Colon (tissue), 2 donors: Measurements from ENCODE around the gene PUS10.
"Not testable (repeated sequence)": the region's sequence is repeated elsewhere in the genome, so short reads cannot be mapped to it uniquely, and the experiment has no call there.

Source experiments
- FAIRE-seq: peaks from 2 replicates; lab custom pipeline; 2012; peaks lifted over from hg19 to GRCh38; lab: Jason Lieb, UNC
- donor health status: control.
- donor health status: control.

PUS10 gene, protein sequence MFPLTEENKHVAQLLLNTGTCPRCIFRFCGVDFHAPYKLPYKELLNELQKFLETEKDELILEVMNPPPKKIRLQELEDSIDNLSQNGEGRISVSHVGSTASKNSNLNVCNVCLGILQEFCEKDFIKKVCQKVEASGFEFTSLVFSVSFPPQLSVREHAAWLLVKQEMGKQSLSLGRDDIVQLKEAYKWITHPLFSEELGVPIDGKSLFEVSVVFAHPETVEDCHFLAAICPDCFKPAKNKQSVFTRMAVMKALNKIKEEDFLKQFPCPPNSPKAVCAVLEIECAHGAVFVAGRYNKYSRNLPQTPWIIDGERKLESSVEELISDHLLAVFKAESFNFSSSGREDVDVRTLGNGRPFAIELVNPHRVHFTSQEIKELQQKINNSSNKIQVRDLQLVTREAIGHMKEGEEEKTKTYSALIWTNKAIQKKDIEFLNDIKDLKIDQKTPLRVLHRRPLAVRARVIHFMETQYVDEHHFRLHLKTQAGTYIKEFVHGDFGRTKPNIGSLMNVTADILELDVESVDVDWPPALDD

GRCh38 chr2:61017556-61018317 lies at the start of gene PUS10, which contains the start of gene PEX13:
Gene PUS10, minus strand, starts transcription at chr2:61018255. Its CDS starts 6,365 bp downstream, at chr2:61011890.
Gene PEX13, plus strand, starts transcription at chr2:61017720. Its CDS starts 40 bp downstream, at chr2:61017760.
- no peak for FAIRE-seq

- FAIRE-seq: no peak
Measured at GRCh38 chr2:61065714-61066709, 48.0 kb upstream of the PUS10 start, which contains the start of gene SANBR. Gene SANBR, plus strand, starts transcription at chr2:61065871. Its CDS starts 4,480 bp downstream, at chr2:61070351.

DNA sequence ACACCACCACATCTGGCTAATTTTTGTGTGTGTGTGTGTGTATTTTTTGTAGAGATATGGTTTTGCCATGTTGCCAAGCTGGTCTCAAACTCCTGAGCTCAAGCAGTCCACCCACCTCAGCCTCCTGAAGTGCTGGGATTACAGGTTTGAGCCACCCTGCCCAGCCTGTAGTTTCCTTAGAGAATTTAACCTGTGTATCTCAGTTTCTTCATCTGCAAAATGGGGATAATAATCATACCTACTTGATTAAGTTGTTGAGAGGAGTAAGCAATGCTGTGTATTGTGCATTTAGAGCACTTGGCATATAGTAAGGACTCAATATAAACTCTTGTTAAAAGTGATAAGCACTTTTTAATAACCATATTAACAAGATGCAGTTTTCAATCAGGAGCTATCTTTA lies 41.3 kb upstream of the PUS10 start:
- FAIRE-seq: no peak

GRCh38 chr2:61057562-61057961 lies 39.5 kb upstream of the PUS10 start:
- no peak for FAIRE-seq

GRCh38 chr2:61055557-61055956 lies 37.5 kb upstream of the PUS10 start:
- no peak for FAIRE-seq

DNA sequence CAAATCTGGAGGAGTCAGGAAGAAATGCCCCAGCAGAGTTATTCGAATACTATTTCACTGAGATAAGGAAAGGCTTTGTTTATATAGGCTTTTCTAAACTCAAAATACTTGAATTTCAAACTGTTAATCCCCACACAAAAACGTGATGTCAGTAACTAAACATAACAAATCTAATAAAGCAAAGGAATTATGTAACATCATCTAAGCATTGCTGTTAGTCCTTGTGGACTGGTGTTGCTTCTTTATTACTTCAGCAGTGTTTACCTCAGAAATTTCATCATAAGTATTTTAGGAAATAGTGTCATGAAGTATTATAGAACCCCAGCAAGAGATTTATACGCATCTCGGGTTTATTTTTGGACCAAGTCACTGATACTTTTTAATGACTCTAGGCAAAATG lies 27.9 kb upstream of the PUS10 start:
- FAIRE-seq: no peak

DNA sequence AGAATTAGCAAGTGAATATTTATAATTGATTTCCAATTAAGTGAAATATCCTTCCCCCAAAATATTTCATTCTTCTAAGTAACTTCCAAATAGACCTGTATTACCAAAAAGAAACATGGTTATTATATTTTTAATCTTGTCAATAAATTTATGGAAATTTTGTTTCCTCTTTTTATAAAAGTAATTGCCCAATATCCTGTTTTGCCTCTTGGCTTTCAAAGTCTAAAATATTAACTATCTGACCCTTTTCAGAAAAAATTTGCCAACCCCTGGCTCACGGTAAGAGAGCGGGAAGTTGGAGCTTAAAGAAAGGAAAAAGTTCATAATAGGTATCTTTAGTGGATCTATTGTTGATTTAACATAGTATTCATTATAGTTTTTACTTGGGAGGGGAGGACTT lies 27.2 kb upstream of the PUS10 start:
- no peak for FAIRE-seq

DNA sequence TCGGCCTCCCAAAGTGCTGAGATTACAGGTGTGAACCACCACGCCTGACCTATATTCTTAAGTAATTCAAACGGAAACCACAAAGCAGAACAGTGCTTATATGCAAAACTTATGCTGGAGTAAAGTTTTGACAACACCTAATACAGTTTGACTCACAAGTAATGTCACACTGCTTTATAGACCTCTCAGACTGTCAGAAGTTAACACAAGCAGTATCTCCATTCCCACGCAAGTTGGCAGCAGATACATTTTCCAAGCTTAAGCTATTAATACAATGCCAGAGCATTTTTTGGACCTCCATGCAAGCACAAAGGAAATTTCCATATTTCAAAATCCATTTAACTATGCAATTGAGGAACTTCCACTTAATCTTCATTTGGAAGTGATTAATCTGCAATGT lies 26.6 kb upstream of the PUS10 start:
- no peak for FAIRE-seq

DNA sequence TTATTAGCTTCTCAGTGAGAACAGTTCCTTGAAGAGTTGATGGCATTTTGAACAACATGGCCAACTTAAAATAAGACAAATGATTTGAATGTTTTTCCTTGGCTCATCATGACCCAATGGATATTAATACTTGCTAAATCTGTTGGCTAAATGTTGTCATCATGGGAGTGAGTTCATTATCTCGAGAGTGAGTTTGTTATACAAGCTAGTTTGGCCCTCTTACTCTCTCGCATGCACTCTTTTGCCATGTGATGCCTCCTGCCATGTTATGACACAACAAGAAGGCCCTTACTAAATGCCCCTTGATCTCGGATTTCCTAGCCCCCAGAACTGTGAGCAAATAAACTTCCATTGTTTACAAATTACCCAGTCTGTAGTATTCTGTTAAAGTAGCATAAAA lies 24.8 kb upstream of the PUS10 start:
- no peak for FAIRE-seq

GRCh38 chr2:61036643-61037042 lies 18.6 kb upstream of the PUS10 start:
- FAIRE-seq: not testable (repeated sequence)

DNA sequence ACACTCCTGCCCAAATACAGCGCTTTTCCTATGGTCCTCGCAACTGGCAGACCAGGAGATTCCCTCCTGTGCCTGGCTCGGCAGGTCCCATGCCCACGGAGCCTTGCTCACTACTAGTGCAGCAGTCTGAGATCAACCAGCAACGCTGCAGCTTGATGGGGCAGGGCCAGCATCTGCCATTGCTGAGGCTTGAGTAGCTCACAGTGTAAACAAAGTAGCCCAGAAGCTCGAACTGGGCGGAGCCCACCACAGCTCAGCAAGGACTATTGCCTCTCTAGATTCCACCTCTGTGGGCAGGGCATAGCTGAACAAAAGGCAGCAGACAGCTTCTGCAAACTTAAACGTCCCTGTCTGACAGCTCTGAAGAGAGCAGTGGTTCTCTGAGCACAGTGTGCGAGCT lies 16.5 kb upstream of the PUS10 start:
- not testable (repeated sequence) for FAIRE-seq

GRCh38 chr2:61029533-61029932 lies 11.5 kb upstream of the PUS10 start:
- no peak for FAIRE-seq

DNA sequence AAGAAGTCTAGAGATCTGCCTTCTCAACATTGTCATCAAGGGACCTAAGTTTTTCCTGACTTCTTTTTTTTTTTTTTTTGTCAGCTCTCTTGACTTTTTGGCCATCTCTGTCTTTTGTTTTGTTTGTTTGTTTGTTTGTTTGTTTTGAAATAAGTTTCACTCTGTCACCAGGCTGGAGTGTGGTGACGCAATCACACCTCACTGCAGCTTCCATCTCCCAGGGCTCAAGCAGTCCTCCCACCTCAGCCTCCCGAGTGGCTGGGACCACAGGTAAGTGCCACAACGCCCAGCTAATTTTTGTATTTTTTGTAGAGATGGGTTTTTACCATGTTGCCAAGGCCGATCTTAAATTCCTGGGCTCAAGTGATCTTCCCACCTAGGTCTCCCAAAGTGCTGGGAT lies 5.6 kb upstream of the PUS10 start:
- FAIRE-seq: no peak

DNA sequence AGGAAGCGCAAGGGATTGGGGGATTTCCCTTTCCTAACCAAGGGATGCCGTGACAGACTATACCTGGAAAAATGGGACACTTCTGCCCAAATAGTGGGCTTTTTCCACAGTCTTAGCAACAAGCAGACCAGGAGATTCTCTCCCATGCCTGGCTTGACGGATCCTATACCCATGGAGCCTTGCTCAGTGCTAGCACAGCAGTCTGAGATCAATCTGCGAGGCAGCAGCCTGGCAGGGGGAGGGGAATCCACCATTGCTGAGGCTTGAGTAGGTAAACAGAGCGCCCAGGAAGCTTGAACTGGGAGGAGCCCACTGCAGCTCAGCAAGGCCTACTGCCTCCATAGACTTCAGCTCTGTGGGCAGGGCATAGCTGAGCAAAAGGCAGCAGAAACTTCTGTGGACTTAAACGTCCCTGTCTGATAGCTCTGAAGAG lies 3.2 kb upstream of the PUS10 start:
- no peak for FAIRE-seq

GRCh38 chr2:61018798-61019197 lies 743 bp upstream of the PUS10 start:
- no peak for FAIRE-seq

GRCh38 chr2:61018318-61018755 lies 282 bp upstream of the PUS10 start:
- FAIRE-seq: no peak

DNA sequence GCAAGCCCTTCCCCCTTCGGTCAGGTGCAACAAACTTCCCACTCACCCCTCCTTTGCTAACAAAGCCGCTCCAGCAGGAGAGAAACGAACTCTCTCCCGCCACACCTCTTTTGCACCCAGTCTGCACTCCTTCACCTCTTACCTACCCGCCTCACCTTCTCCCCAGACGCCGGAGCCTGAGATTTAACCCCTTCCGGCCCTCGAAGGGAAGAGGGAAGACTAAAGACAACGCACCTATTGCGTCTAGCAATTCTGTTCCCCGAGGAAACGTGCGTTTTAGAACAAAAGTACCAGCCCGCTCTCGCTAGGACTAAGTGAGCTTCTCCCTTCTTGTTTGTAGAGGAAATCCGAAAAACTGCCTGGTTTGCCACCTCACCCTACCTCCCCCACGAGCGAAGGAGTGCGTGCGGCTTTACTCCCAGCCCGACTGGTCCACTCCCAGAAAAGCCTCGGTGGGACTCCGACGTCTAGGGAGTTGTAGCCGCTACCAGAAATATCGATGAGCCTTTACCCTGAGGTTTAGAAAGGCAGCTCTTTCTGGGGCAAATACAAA lies 976 bp downstream of the PUS10 start:
- FAIRE-seq: no peak

- FAIRE-seq: no peak
Measured at GRCh38 chr2:61016392-61017002, 1.6 kb downstream of the PUS10 start.

DNA sequence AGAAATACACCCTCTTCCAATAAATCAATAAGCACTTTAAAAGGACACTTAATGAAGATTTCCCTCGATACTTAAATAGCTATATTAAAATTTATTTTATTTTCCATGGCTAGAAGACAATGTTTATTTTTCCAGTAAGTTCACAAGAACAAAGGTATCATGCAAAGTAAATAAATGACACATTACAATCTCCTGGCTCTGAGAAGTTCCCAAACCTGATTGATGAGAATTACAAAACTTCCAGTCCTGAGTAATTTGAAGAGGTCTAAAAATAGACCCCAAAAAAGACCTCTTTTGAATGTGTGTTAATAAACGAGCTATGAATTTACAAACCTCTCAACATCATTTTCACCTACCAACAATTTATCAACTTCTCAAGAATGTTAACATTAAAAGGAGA lies 2.1 kb downstream of the PUS10 start:
- peak; percentile 55 for FAIRE-seq

GRCh38 chr2:61014763-61015162 lies 3.3 kb downstream of the PUS10 start:
- no peak for FAIRE-seq

GRCh38 chr2:61013382-61013781 lies 4.7 kb downstream of the PUS10 start:
- no peak for FAIRE-seq
